SK-N-SH (cell line): ENCODE measurements around the gene EVA1A. TPM values are rescaled to one million over a fixed set of nuclear protein-coding genes. Genes with fewer than 3 reads are reported as not detected.
A peak's percentile ranks its signal among the peaks of the same experiment; 100 is the strongest.

Experiments used
- CTCF ChIA-PET: fragments of 300-600, 350-600 bp; formaldehyde crosslinking; extraction: SDS; loops from one replicate; lab custom pipeline; 2021; lab: Yijun Ruan, JAX
- POLR2A ChIA-PET: fragments of 350-600 bp; sonication (Branson Sonifier 250); formaldehyde crosslinking; extraction: SDS; loops from one replicate; lab custom pipeline; 2020; ENCODE audit warnings: antibody characterized with exemption, inconsistent platforms; lab: Yijun Ruan, JAX
- DNase-seq: peaks from one replicate; pipeline ENCODE4 v3.0.0; 2012
- H2AFZ ChIP-seq: fragments of 200-600 bp; sonication (generic); 2 replicates; pipeline ENCODE4 v1.8.1; 2016; ENCODE audit warnings: antibody characterized with exemption, mild to moderate bottlenecking, low read depth
- H3F3A ChIP-seq: fragments of 200-600 bp; sonication (generic); replicated peaks from 2 replicates; pipeline ENCODE3; 2016; ENCODE audit warnings: antibody characterized with exemption, mild to moderate bottlenecking; ENCODE audit not compliant: insufficient read depth
- H3K27ac ChIP-seq, 2 experiments: fragments of 200-500 bp in 1 of 2; fragments of 200-600 bp in 1 of 2; sonication (Bioruptor generic) in 1 of 2; sonication (generic), shearing (Covaris generic) in 1 of 2; 2 replicates each; pipeline versions ENCODE4 v1.5.1 to v1.6.1; 2014 to 2016; ENCODE audit warnings: low read depth in 2 of 2, inconsistent platforms in 1 of 2, low read length in 1 of 2, mild to moderate bottlenecking in 1 of 2, mixed read lengths in 1 of 2
- H3K27me3 ChIP-seq: fragments of 200-600 bp; sonication (generic), shearing (Covaris generic); 2 replicates; pipeline ENCODE4 v1.6.1; 2016; ENCODE audit warnings: mixed run types; ENCODE audit not compliant: insufficient read depth
- H3K36me3 ChIP-seq, 2 experiments: fragments of 200-500 bp in 1 of 2; fragments of 200-600 bp in 1 of 2; sonication (Bioruptor generic) in 1 of 2; sonication (generic) in 1 of 2; replicated peaks in 1 of 2; 2 replicates each; pipeline versions ENCODE3 to v1.5.1; 2014 to 2016; ENCODE audit warnings: low read length in 1 of 2, mild to moderate bottlenecking in 1 of 2; ENCODE audit not compliant: insufficient read depth in 2 of 2, control insufficient read depth in 1 of 2
- H3K4me1 ChIP-seq, 2 experiments: fragments of 200-500 bp in 1 of 2; fragments of 200-600 bp in 1 of 2; sonication (Bioruptor generic) in 1 of 2; sonication (generic), shearing (Covaris generic) in 1 of 2; 2 replicates each; pipeline versions ENCODE4 v1.5.1 to v1.6.1; 2014 to 2016; ENCODE audit warnings: low read depth in 1 of 2, low read length in 1 of 2, mixed run types in 1 of 2; ENCODE audit not compliant: insufficient read depth in 2 of 2, control insufficient read depth in 1 of 2
- H3K4me2 ChIP-seq: fragments of 200-600 bp; sonication (generic), shearing (Covaris generic); 2 replicates; pipeline ENCODE4 v1.6.1; 2017; ENCODE audit warnings: mixed run types
- H3K4me3 ChIP-seq, 2 experiments: fragments of 200-500 bp in 1 of 2; fragments of 200-600 bp in 1 of 2; sonication (Bioruptor generic) in 1 of 2; sonication (generic), shearing (Covaris generic) in 1 of 2; 2 replicates each; pipeline versions ENCODE4 v1.5.1 to v1.8.1; 2014 to 2016; ENCODE audit warnings: low read depth in 2 of 2, inconsistent platforms in 1 of 2, low read length in 1 of 2, mild to moderate bottlenecking in 1 of 2, mixed read lengths in 1 of 2, moderate library complexity in 1 of 2
- H3K79me2 ChIP-seq: fragments of 200-600 bp; sonication (generic); 2 replicates; pipeline ENCODE4 v1.8.1; 2017; ENCODE audit warnings: mild to moderate bottlenecking; ENCODE audit not compliant: insufficient read depth
- H3K9ac ChIP-seq: fragments of 200-600 bp; sonication (generic); 2 replicates; pipeline ENCODE4 v1.6.1; 2017; ENCODE audit warnings: mixed run types
- H3K9me2 ChIP-seq: fragments of 200-600 bp; sonication (generic); 2 replicates; pipeline ENCODE4 v1.6.1; 2017; ENCODE audit warnings: mixed run types
- H3K9me3 ChIP-seq: fragments of 200-600 bp; sonication (generic); 2 replicates; pipeline ENCODE4 v1.6.1; 2017; ENCODE audit warnings: mixed run types, mild to moderate bottlenecking, moderate library complexity
- H4K20me1 ChIP-seq: fragments of 200-600 bp; sonication (generic); 2 replicates; pipeline ENCODE4 v1.6.1; 2017; ENCODE audit warnings: mild to moderate bottlenecking, mixed run types; ENCODE audit not compliant: insufficient read depth
- CHD2 ChIP-seq: fragments of 150-350 bp; IDR thresholded peaks from 2 replicates; pipeline ENCODE4 v1.6.1; 2018; ENCODE audit warnings: low read length; ENCODE audit not compliant: partially characterized antibody
- CTCF ChIP-seq: fragments of 200-600 bp; sonication (generic); IDR thresholded peaks from 2 replicates; pipeline ENCODE4 v1.6.1; 2017; ENCODE audit warnings: antibody characterized with exemption, mild to moderate bottlenecking, moderate library complexity
- EZH2phosphoT487 ChIP-seq: fragments of 200-600 bp; sonication (generic); IDR thresholded peaks from 2 replicates; pipeline ENCODE4 v1.6.1; 2017; ENCODE audit warnings: low read depth, mixed run types, mild to moderate bottlenecking, antibody characterized with exemption, moderate library complexity, borderline replicate concordance
- GATA2 ChIP-seq: sonication (generic); formaldehyde crosslinking; IDR thresholded peaks from 2 replicates; pipeline ENCODE4 v1.5.0; 2020; ENCODE audit warnings: mild to moderate bottlenecking, missing genetic modification reagents
- MAX ChIP-seq: IDR thresholded peaks from 2 replicates; pipeline ENCODE4 v1.4.0; 2012; ENCODE audit warnings: low read depth
- NRF1 ChIP-seq: IDR thresholded peaks from 2 replicates; pipeline ENCODE4 v1.6.1; 2012; ENCODE audit warnings: low read depth, mild to moderate bottlenecking, low read length
- SIN3A ChIP-seq: IDR thresholded peaks from 2 replicates; pipeline ENCODE4 v1.6.1; 2012; ENCODE audit warnings: low read depth, mild to moderate bottlenecking, low read length, moderate library complexity, borderline replicate concordance
- USF1 ChIP-seq: IDR thresholded peaks from 2 replicates; pipeline ENCODE4 v1.4.0; 2012; ENCODE audit warnings: low read depth, borderline replicate concordance
- ZBTB33 ChIP-seq: IDR thresholded peaks from 2 replicates; pipeline ENCODE4 v1.4.0; 2012; ENCODE audit warnings: low read depth, borderline replicate concordance
- WGBS: methylation state at CpG from one replicate; pipeline ENCODE4 v1.1.6; 2017; ENCODE audit warnings: low lambda C conversion rate; 5-methylcytosine and 5-hydroxymethylcytosine counted together
- polyA plus RNA-seq, 3 experiments: library from polyadenylated mRNA; depleted of rRNA; stranded (reverse); fragments of >200 nt; gene quantifications; 2 replicates each; pipeline ENCODE4 v1.2.3, GENCODE V29; 2012

Gene EVA1A
- polyA plus RNA-seq, 1 of the 3 experiments (the other 2 are of a cell fraction): 93.0 TPM

GRCh38 chr2:75597949-75598348 lies 37.2 kb upstream of the EVA1A start:
- H3K27ac ChIP-seq: no peak overlapping the region
- no peak for DNase-seq
- H3K4me2 ChIP-seq: no peak overlapping the region
- no peaks in the 10 kb centered on the region for H4K20me1 ChIP-seq
- no peaks in the 10 kb centered on the region for H3K9me3 ChIP-seq
- H2AFZ ChIP-seq: no peak overlapping the region
- no peaks in the 10 kb centered on the region for H3K9me2 ChIP-seq
- POLR2A ChIA-PET: no interaction called here
- TF ChIP-seq CHD2: no peak
- TF ChIP-seq CTCF: peak; percentile 21
- TF ChIP-seq, all 33 proteins: peak for 1
- CTCF ChIA-PET: interaction anchor here (1.2 to 3.8 kb wide), 3 partner anchors 11 to 533 kb away, joined by 3 to 17 read pairs (median 17); no protein-coding TSS in a partner anchor
- Histone ChIP-seq H3K4me1 (peaks cover 3 to 33% of the 10 kb centered on the region in 2 experiments), H3F3A (peaks cover 45% of the 10 kb centered on the region), H3K4me3 (no peak overlapping the region), H3K27me3 (no peaks in the 10 kb centered on the region), H3K36me3 (peaks cover 0 to 3% of the 10 kb centered on the region in 2 experiments), H3K79me2 (peaks cover 22% of the 10 kb centered on the region), H3K9ac (no peak overlapping the region)
- 88% methylated on average over 20 of the region's 20 CpGs for WGBS

- no peak for DNase-seq
- no peaks in the 10 kb centered on the region for H4K20me1 ChIP-seq
- peaks cover 34% of the 10 kb centered on the region for H3K79me2 ChIP-seq
- H3K9me3 ChIP-seq: no peaks in the 10 kb centered on the region
- no peak for TF ChIP-seq GATA2 (CRISPR knock-in tag)
- no peak for TF ChIP-seq USF1
- TF ChIP-seq MAX: no peak
- TF ChIP-seq CHD2: no peak
- TF ChIP-seq SIN3A: no peak
- no peak for TF ChIP-seq ZBTB33
- TF ChIP-seq EZH2phosphoT487: no peak
- no peak for TF ChIP-seq NRF1
- no peaks in the 10 kb centered on the region for H3K9me2 ChIP-seq
- H3K36me3 ChIP-seq: peaks cover 0 to 3% of the 10 kb centered on the region in 2 experiments
- no peak overlapping the region for H2AFZ ChIP-seq
- no peak overlapping the region for H3K4me3 ChIP-seq
- 44% methylated on average over 4 of the region's 4 CpGs for WGBS
- H3K27me3 ChIP-seq: no peaks in the 10 kb centered on the region
- CTCF ChIA-PET: interaction anchor here (1.6 to 2.3 kb wide), 2 partner anchors 12 to 132 kb away, joined by 11 to 17 read pairs; no protein-coding TSS in a partner anchor
- peak overlapping the region; percentile 72 for H3K9ac ChIP-seq
- H3K4me1 ChIP-seq: peaks cover 0 to 37% of the 10 kb centered on the region in 2 experiments
- peaks cover 43% of the 10 kb centered on the region for H3F3A ChIP-seq
- H3K4me2 ChIP-seq: peak overlapping the region; percentile 60
- peak overlapping the region; percentile 69 to 97; a peak in 3 of 4 replicates for H3K27ac ChIP-seq
- POLR2A ChIA-PET: no interaction called here
Measured at GRCh38 chr2:75596784-75597183, 36.0 kb upstream of the EVA1A start.
